Astrocyte (in vitro differentiated cells and primary cell): Measurements from ENCODE around the gene CPXM1. TPM values are rescaled to one million over a fixed set of nuclear protein-coding genes. Genes with fewer than 3 reads are reported as not detected.

Source experiments
- DNase-seq: peaks from one replicate; pipeline ENCODE4 v3.0.0-alpha.2; 2010; ENCODE audit warnings: low read depth
- FAIRE-seq: peaks from 2 replicates; lab custom pipeline; 2011; peaks lifted over from hg19 to GRCh38; lab: Jason Lieb, UNC
- H2AFZ ChIP-seq: 2 replicates; pipeline ENCODE4 v1.6.0; 2012; ENCODE audit warnings: low read depth, low read length, inconsistent platforms
- H3K27ac ChIP-seq: 2 replicates; pipeline ENCODE4 v1.5.1; 2011; ENCODE audit warnings: low read depth, low read length, inconsistent platforms
- H3K27me3 ChIP-seq: 2 replicates; pipeline ENCODE4 v1.6.0; 2011; ENCODE audit warnings: low read length, inconsistent platforms; ENCODE audit not compliant: insufficient read depth
- H3K36me3 ChIP-seq: 2 replicates; pipeline ENCODE4 v1.5.1; 2011; ENCODE audit warnings: low read length, inconsistent platforms; ENCODE audit not compliant: insufficient read depth
- H3K4me1 ChIP-seq: 2 replicates; pipeline ENCODE4 v1.5.1; 2011; ENCODE audit warnings: low read length, inconsistent platforms; ENCODE audit not compliant: insufficient read depth
- H3K4me2 ChIP-seq: 2 replicates; pipeline ENCODE4 v1.6.0; 2012; ENCODE audit warnings: low read length, inconsistent platforms
- H3K4me3 ChIP-seq: 2 replicates; pipeline ENCODE4 v1.5.1; 2011; ENCODE audit warnings: low read depth, mild to moderate bottlenecking, low read length, inconsistent platforms; ENCODE audit not compliant: insufficient read depth
- H3K79me2 ChIP-seq: 2 replicates; pipeline ENCODE4 v1.6.0; 2012; ENCODE audit warnings: mild to moderate bottlenecking, low read length, inconsistent platforms; ENCODE audit not compliant: insufficient read depth
- H3K9ac ChIP-seq: 2 replicates; pipeline ENCODE4 v1.6.0; 2012; ENCODE audit warnings: mild to moderate bottlenecking, low read length, inconsistent platforms
- H3K9me3 ChIP-seq: 2 replicates; pipeline ENCODE4 v1.5.1; 2012; ENCODE audit warnings: low read depth, mild to moderate bottlenecking, low read length, inconsistent platforms; ENCODE audit not compliant: insufficient read depth
- H4K20me1 ChIP-seq: 2 replicates; pipeline ENCODE4 v1.6.0; 2012; ENCODE audit warnings: low read length, inconsistent platforms; ENCODE audit not compliant: insufficient read depth
- H3K27ac Mint-ChIP-seq: one replicate; pipeline ENCODE4 v1.8.0; 2021; ENCODE audit warnings: mild to moderate bottlenecking, mixed read lengths; ENCODE audit not compliant: unreplicated experiment
- H3K27me3 Mint-ChIP-seq: one replicate; pipeline ENCODE4 v1.8.0; 2021; ENCODE audit warnings: low read depth, mixed read lengths; ENCODE audit not compliant: unreplicated experiment
- H3K36me3 Mint-ChIP-seq: one replicate; pipeline ENCODE4 v1.8.0; 2021; ENCODE audit warnings: low read depth, mixed read lengths; ENCODE audit not compliant: unreplicated experiment
- H3K4me1 Mint-ChIP-seq: one replicate; pipeline ENCODE4 v1.8.0; 2021; ENCODE audit warnings: low read depth, mixed read lengths; ENCODE audit not compliant: unreplicated experiment
- H3K4me3 Mint-ChIP-seq: one replicate; pipeline ENCODE4 v1.8.0; 2021; ENCODE audit warnings: mild to moderate bottlenecking, moderate library complexity, mixed read lengths; ENCODE audit not compliant: unreplicated experiment
- H3K9me3 Mint-ChIP-seq: one replicate; pipeline ENCODE4 v1.8.0; 2021; ENCODE audit warnings: mild to moderate bottlenecking, mixed read lengths; ENCODE audit not compliant: unreplicated experiment
- CTCF ChIP-seq: IDR thresholded peaks from 2 replicates; pipeline ENCODE4 v1.5.1; 2011; ENCODE audit warnings: low read depth, mild to moderate bottlenecking, inconsistent platforms, low read length, moderate library complexity; ENCODE audit not compliant: insufficient read depth
- EZH2 ChIP-seq: IDR thresholded peaks from 2 replicates; pipeline ENCODE4 v1.6.1; 2012; ENCODE audit warnings: mild to moderate bottlenecking, low read length, inconsistent platforms; ENCODE audit not compliant: insufficient read depth
- total RNA-seq: library from RNA; stranded (reverse); gene quantifications from 2 replicates; pipeline ENCODE4 v1.2.1, GENCODE V29; 2021

Gene CPXM1
- total RNA-seq, 1 donor from 2014 or later, result 10.9 TPM

- Histone ChIP-seq H2AFZ (no peak overlapping the region), H3K9me3 (no peaks in the 10 kb centered on the region), H3K4me1 (no peaks in the 10 kb centered on the region), H3K27ac (no peak overlapping the region), H4K20me1 (no peaks in the 10 kb centered on the region), H3K4me3 (no peak overlapping the region), H3K79me2 (no peaks in the 10 kb centered on the region), H3K4me2 (no peak overlapping the region), H3K9ac (no peak overlapping the region), H3K36me3 (no peaks in the 10 kb centered on the region), H3K27me3 (peaks cover 30% of the 10 kb centered on the region)
- no peak for DNase-seq
- Mint-ChIP-seq H3K36me3 (no peaks in the 10 kb centered on the region), H3K27me3 (peaks cover 58% of the 10 kb centered on the region), H3K9me3 (peaks cover 2% of the 10 kb centered on the region), H3K4me3 (no peak overlapping the region), H3K4me1 (peaks cover 2% of the 10 kb centered on the region), H3K27ac (no peak overlapping the region)
- no peak for FAIRE-seq
- no peak for TF ChIP-seq EZH2
- no peak for TF ChIP-seq CTCF
Observed at GRCh38 chr20:2759603-2760296, 40.7 kb downstream of the CPXM1 start.

GRCh38 chr20:2759143-2759542, 41.3 kb downstream of the CPXM1 start:
- no peaks in the 10 kb centered on the region for H3K79me2 ChIP-seq
- no peak overlapping the region for H3K4me2 ChIP-seq
- H3K4me1 ChIP-seq, result no peaks in the 10 kb centered on the region
- no peak overlapping the region for H3K4me3 ChIP-seq
- DNase-seq (no peak), FAIRE-seq (no peak)
- no peaks in the 10 kb centered on the region for H3K36me3 Mint-ChIP-seq
- peaks cover 3% of the 10 kb centered on the region for H3K4me1 Mint-ChIP-seq
- no peak overlapping the region for H3K27ac ChIP-seq
- no peaks in the 10 kb centered on the region for H3K36me3 ChIP-seq
- peaks cover 63% of the 10 kb centered on the region for H3K27me3 Mint-ChIP-seq
- H4K20me1 ChIP-seq, result no peaks in the 10 kb centered on the region
- peaks cover 34% of the 10 kb centered on the region for H3K27me3 ChIP-seq
- no peak overlapping the region for H2AFZ ChIP-seq
- H3K4me3 Mint-ChIP-seq, result no peak overlapping the region
- TF ChIP-seq CTCF (no peak), EZH2 (no peak)
- peaks cover 2% of the 10 kb centered on the region for H3K9me3 Mint-ChIP-seq
- H3K27ac Mint-ChIP-seq, result no peak overlapping the region
- H3K9ac ChIP-seq, result no peak overlapping the region
- H3K9me3 ChIP-seq, result no peaks in the 10 kb centered on the region

GRCh38 chr20:2757969-2758368, 42.5 kb downstream of the CPXM1 start:
- H3K27ac Mint-ChIP-seq, result no peak overlapping the region
- H3K27me3 Mint-ChIP-seq, result peaks cover 63% of the 10 kb centered on the region
- DNase-seq (no peak), FAIRE-seq (no peak)
- H3K4me3 ChIP-seq, result no peak overlapping the region
- no peaks in the 10 kb centered on the region for H3K36me3 ChIP-seq
- H3K9ac ChIP-seq, result no peak overlapping the region
- H3K9me3 Mint-ChIP-seq, result peaks cover 2% of the 10 kb centered on the region
- no peaks in the 10 kb centered on the region for H3K9me3 ChIP-seq
- TF ChIP-seq CTCF (no peak), EZH2 (no peak)
- H3K79me2 ChIP-seq, result no peaks in the 10 kb centered on the region
- H3K27ac ChIP-seq, result no peak overlapping the region
- no peaks in the 10 kb centered on the region for H4K20me1 ChIP-seq
- H3K4me1 Mint-ChIP-seq, result peaks cover 3% of the 10 kb centered on the region
- H3K36me3 Mint-ChIP-seq, result no peaks in the 10 kb centered on the region
- no peak overlapping the region for H2AFZ ChIP-seq
- H3K4me2 ChIP-seq, result no peak overlapping the region
- no peak overlapping the region for H3K4me3 Mint-ChIP-seq
- H3K27me3 ChIP-seq, result peaks cover 37% of the 10 kb centered on the region
- H3K4me1 ChIP-seq, result peaks cover 2% of the 10 kb centered on the region
